ENCODE data around the gene RPA4. TPM values are rescaled to one million over a fixed set of nuclear protein-coding genes. Genes with fewer than 3 reads are reported as not detected.

RPA4 gene
- polyA plus RNA-seq, 3 donors, result 0.18 to 1.1 (median 0.27) TPM

- peaks cover 19% of the 10 kb centered on the region for H4K20me1 ChIP-seq (ENCODE audit: insufficient read depth, low read length)
- no peaks in the 10 kb centered on the region for H3K79me2 ChIP-seq (ENCODE audit: insufficient read depth, low read length)
- H3K27me3 ChIP-seq (ENCODE audit: control insufficient read depth in 2 of 2, insufficient read depth in 2 of 2, low read length in 2 of 2), result no peaks in the 10 kb centered on the region
- no peaks in the 10 kb centered on the region for H3K4me1 ChIP-seq (ENCODE audit: control insufficient read depth in 1 of 2, insufficient read depth in 2 of 2, low read length in 2 of 2)
- no peaks in the 10 kb centered on the region for H3K36me3 Mint-ChIP-seq
- H3K4me3 Mint-ChIP-seq, result no peak overlapping the region
- no peak overlapping the region for H3K27ac ChIP-seq (ENCODE audit: low read depth in 1 of 2, low read length in 2 of 2)
- H3K27ac Mint-ChIP-seq, result no peak overlapping the region
- DNase-seq, result no peak
- H3K4me3 ChIP-seq (replicated peaks in 1 of 3; ENCODE audit: low read depth in 2 of 3, low read length in 3 of 3), result no peak overlapping the region
- no peaks in the 10 kb centered on the region for H3K9me3 ChIP-seq (replicated peaks in 1 of 2; ENCODE audit: control insufficient read depth in 1 of 2, insufficient read depth in 1 of 2, low read length in 2 of 2)
- no CpG with 5 or more reads among the region's 5 CpGs for WGBS (ENCODE audit: insufficient coverage)
- no peak overlapping the region for H3K9ac ChIP-seq (ENCODE audit: insufficient read depth, low read length, poor library complexity, severe bottlenecking)
- no peaks in the 10 kb centered on the region for H3K36me3 ChIP-seq (replicated peaks in 1 of 2; ENCODE audit: control insufficient read depth in 1 of 2, insufficient read depth in 2 of 2, low read length in 2 of 2)
- H3K4me1 Mint-ChIP-seq, result no peaks in the 10 kb centered on the region
- peaks cover 0 to 5% (median 0%) of the 10 kb centered on the region in 3 donors for H3K27me3 Mint-ChIP-seq (ENCODE audit: low read depth in 3 of 3)
- H3K9me3 Mint-ChIP-seq, result peaks cover 0 to 2% (median 0%) of the 10 kb centered on the region in 7 donors
- H3K4me2 ChIP-seq (replicated peaks; ENCODE audit: extremely low read depth, low read length, poor library complexity, severe bottlenecking), result no peak overlapping the region
- H2AFZ ChIP-seq (ENCODE audit: insufficient read depth, low read depth, low read length, poor library complexity, severe bottlenecking), result no peak overlapping the region
- intact Hi-C loops (cut with micrococcal nuclease), result no loop called here
- TF ChIP-seq CTCF (IDR thresholded peaks at IDR 0.05), result no peak
These were observed 47.9 kb upstream of the RPA4 start for GRCh38 chrX:96835660-96836289.

GRCh38 chrX:96837808-96838207 lies 45.9 kb upstream of the RPA4 start:
- H3K27ac ChIP-seq (ENCODE audit: low read depth in 1 of 2, low read length in 2 of 2), result no peak overlapping the region
- no peaks in the 10 kb centered on the region for H3K79me2 ChIP-seq (ENCODE audit: insufficient read depth, low read length)
- Mint-ChIP-seq H3K27me3 (ENCODE audit: low read depth in 3 of 3) (peaks cover 0 to 14% (median 0%) of the 10 kb centered on the region in 3 donors), H3K4me1 (no peaks in the 10 kb centered on the region), H3K27ac (no peak overlapping the region), H3K36me3 (no peaks in the 10 kb centered on the region), H3K4me3 (no peak overlapping the region), H3K9me3 (peaks cover 0 to 2% (median 0%) of the 10 kb centered on the region in 7 donors)
- no peak for TF ChIP-seq CTCF (IDR thresholded peaks at IDR 0.05)
- no peak overlapping the region for H3K4me3 ChIP-seq (replicated peaks in 1 of 3; ENCODE audit: low read depth in 2 of 3, low read length in 3 of 3)
- H4K20me1 ChIP-seq (ENCODE audit: insufficient read depth, low read length), result peaks cover 8% of the 10 kb centered on the region
- no peaks in the 10 kb centered on the region for H3K4me1 ChIP-seq (ENCODE audit: control insufficient read depth in 1 of 2, insufficient read depth in 2 of 2, low read length in 2 of 2)
- intact Hi-C loops (cut with micrococcal nuclease), result no loop called here
- DNase-seq, result no peak
- no peak overlapping the region for H2AFZ ChIP-seq (ENCODE audit: insufficient read depth, low read depth, low read length, poor library complexity, severe bottlenecking)
- no peaks in the 10 kb centered on the region for H3K27me3 ChIP-seq (ENCODE audit: control insufficient read depth in 2 of 2, insufficient read depth in 2 of 2, low read length in 2 of 2)
- no peak overlapping the region for H3K4me2 ChIP-seq (replicated peaks; ENCODE audit: extremely low read depth, low read length, poor library complexity, severe bottlenecking)
- H3K9me3 ChIP-seq (replicated peaks in 1 of 2; ENCODE audit: control insufficient read depth in 1 of 2, insufficient read depth in 1 of 2, low read length in 2 of 2), result no peaks in the 10 kb centered on the region
- H3K36me3 ChIP-seq (replicated peaks in 1 of 2; ENCODE audit: control insufficient read depth in 1 of 2, insufficient read depth in 2 of 2, low read length in 2 of 2), result no peaks in the 10 kb centered on the region
- H3K9ac ChIP-seq (ENCODE audit: insufficient read depth, low read length, poor library complexity, severe bottlenecking), result no peak overlapping the region
- no CpG with 5 or more reads among the region's 3 CpGs for WGBS (ENCODE audit: insufficient coverage)

All from CD14-positive monocyte (primary cell).